ENCODE data around the gene TMEM132D. TPM values are rescaled to one million over a fixed set of nuclear protein-coding genes. Genes with fewer than 3 reads are reported as not detected.

TMEM132D gene
- total RNA-seq, 1 donor from 2014 or later, result not detected

GRCh38 chr12:129606239-129606638 is 297.6 kb downstream of the TMEM132D start:
- ATAC-seq, result no peak
- DNase-seq (ENCODE audit: low spot score), result no peak

GRCh38 chr12:129605666-129606065 is 298.2 kb downstream of the TMEM132D start:
- DNase-seq (ENCODE audit: low spot score) (no peak), ATAC-seq (no peak)

GRCh38 chr12:129604506-129604905 is 299.3 kb downstream of the TMEM132D start:
- ATAC-seq (no peak), DNase-seq (ENCODE audit: low spot score) (no peak)

GRCh38 chr12:129599406-129599805 is 304.4 kb downstream of the TMEM132D start:
- ATAC-seq (no peak), DNase-seq (ENCODE audit: low spot score) (no peak)

GRCh38 chr12:129594098-129594497 is 309.7 kb downstream of the TMEM132D start:
- no peak for ATAC-seq
- no peak for DNase-seq (ENCODE audit: low spot score)

GRCh38 chr12:129592449-129592848 is 311.4 kb downstream of the TMEM132D start:
- DNase-seq (ENCODE audit: low spot score) (no peak), ATAC-seq (no peak)

GRCh38 chr12:129589503-129589902 is 314.3 kb downstream of the TMEM132D start:
- ATAC-seq (no peak), DNase-seq (ENCODE audit: low spot score) (no peak)

GRCh38 chr12:129588142-129588541 is 315.7 kb downstream of the TMEM132D start:
- ATAC-seq (no peak), DNase-seq (ENCODE audit: low spot score) (no peak)

- DNase-seq (ENCODE audit: low spot score), result no peak
- ATAC-seq, result no peak
These were observed 318.5 kb downstream of the TMEM132D start for GRCh38 chr12:129585296-129585695.

GRCh38 chr12:129579879-129580278 is 323.9 kb downstream of the TMEM132D start:
- ATAC-seq (no peak), DNase-seq (ENCODE audit: low spot score) (no peak)

- DNase-seq (ENCODE audit: low spot score), result no peak
- ATAC-seq, result no peak
These were observed 331.8 kb downstream of the TMEM132D start for GRCh38 chr12:129571901-129572494.

GRCh38 chr12:129570796-129571400 is 332.9 kb downstream of the TMEM132D start:
- ATAC-seq, result no peak

GRCh38 chr12:129566800-129567199 is 337.0 kb downstream of the TMEM132D start:
- no peak for ATAC-seq
- no peak for DNase-seq (ENCODE audit: low spot score)

More at GRCh38 chr12:129570796-129571400, 332.9 kb downstream of the TMEM132D start:
- DNase-seq (ENCODE audit: low spot score), result no peak

GRCh38 chr12:129564768-129565167 is 339.1 kb downstream of the TMEM132D start:
- DNase-seq (ENCODE audit: low spot score) (no peak), ATAC-seq (no peak)

- ATAC-seq, result no peak
- DNase-seq (ENCODE audit: low spot score), result no peak
These were observed 340.6 kb downstream of the TMEM132D start for GRCh38 chr12:129563266-129563665.

- DNase-seq (ENCODE audit: low spot score) (no peak), ATAC-seq (no peak)
These were observed 342.5 kb downstream of the TMEM132D start for GRCh38 chr12:129561304-129561703.

- ATAC-seq (no peak), DNase-seq (ENCODE audit: low spot score) (no peak)
These were observed 344.0 kb downstream of the TMEM132D start for GRCh38 chr12:129559776-129560175.

- no peak for ATAC-seq
- DNase-seq (ENCODE audit: low spot score), result no peak
These were observed 345.8 kb downstream of the TMEM132D start for GRCh38 chr12:129558036-129558435.

GRCh38 chr12:129556082-129556481 is 347.7 kb downstream of the TMEM132D start:
- DNase-seq (ENCODE audit: low spot score), result no peak
- ATAC-seq, result no peak

GRCh38 chr12:129552996-129553750 is 350.7 kb downstream of the TMEM132D start:
- DNase-seq (ENCODE audit: low spot score) (no peak), ATAC-seq (no peak)

GRCh38 chr12:129551441-129551840 is 352.4 kb downstream of the TMEM132D start:
- DNase-seq (ENCODE audit: low spot score), result no peak

GRCh38 chr12:129550353-129550752 is 353.5 kb downstream of the TMEM132D start:
- DNase-seq (ENCODE audit: low spot score), result no peak
- no peak for ATAC-seq

More at GRCh38 chr12:129551441-129551840, 352.4 kb downstream of the TMEM132D start:
- no peak for ATAC-seq

Measured in left lobe of liver (tissue), 2 donors.